SU-DHL-6 (cell line): ENCODE results near the gene SUSD3.

Source experiments
- CTCF ChIP-seq: fragments of 200-600 bp; sonication (generic); IDR thresholded peaks from one replicate; pipeline ENCODE4 v1.5.1; 2017; ENCODE audit warnings: antibody characterized with exemption, mild to moderate bottlenecking, low read length, moderate library complexity; ENCODE audit not compliant: insufficient read depth, poor library complexity, severe bottlenecking
- EZH2phosphoT487 ChIP-seq: fragments of 200-600 bp; sonication (generic), shearing (Covaris generic); conservative IDR thresholded peaks from 2 replicates; pipeline ENCODE4 v1.6.1; 2018; ENCODE audit warnings: mild to moderate bottlenecking, antibody characterized with exemption, low read length, moderate library complexity, mixed read lengths

- TF ChIP-seq CTCF (no peak), EZH2phosphoT487 (no peak)
Measured at GRCh38 chr9:93126151-93126781, 67.8 kb downstream of the SUSD3 start.
